OCI-LY3 (cell line): Measurements from ENCODE around the gene TRIM58.

Source experiments
- H2AFZ ChIP-seq: fragments of 200-600, 300-600 bp; shearing (Covaris generic); 2 replicates; pipeline ENCODE4 v1.6.0; 2014; ENCODE audit warnings: antibody characterized with exemption, low read depth, low read length
- H3K27ac ChIP-seq: fragments of 200-600, 300-600 bp; sonication (generic); 2 replicates; pipeline ENCODE4 v1.5.1; 2014; ENCODE audit warnings: mild to moderate bottlenecking, low read length, moderate library complexity, mixed read lengths
- H3K27me3 ChIP-seq: fragments of 200-600, 300-600 bp; sonication (generic); 2 replicates; pipeline ENCODE4 v1.6.1; 2014; ENCODE audit warnings: low read depth, low read length, mixed read lengths
- H3K36me3 ChIP-seq: fragments of 200-600, 300-600 bp; sonication (generic); replicated peaks from 2 replicates; pipeline ENCODE3; 2014; ENCODE audit warnings: low read depth, low read length, mixed read lengths
- H3K4me1 ChIP-seq: fragments of 300-600, 200-600 bp; sonication (generic); 2 replicates; pipeline ENCODE4 v1.6.1; 2014; ENCODE audit warnings: low read length, mixed read lengths
- H3K4me2 ChIP-seq: fragments of 200-600, 300-600 bp; sonication (generic); 2 replicates; pipeline ENCODE4 v1.6.1; 2014; ENCODE audit warnings: low read length, mixed read lengths
- H3K4me3 ChIP-seq: fragments of 300-600, 200-600 bp; sonication (generic); 2 replicates; pipeline ENCODE4 v1.5.1; 2014; ENCODE audit warnings: antibody characterized with exemption, mild to moderate bottlenecking, low read length, moderate library complexity
- H3K79me2 ChIP-seq: fragments of 300-600, 200-600 bp; shearing (Covaris generic); 2 replicates; pipeline ENCODE4 v1.6.1; 2014; ENCODE audit warnings: mild to moderate bottlenecking, low read length, mixed read lengths
- H3K9ac ChIP-seq: fragments of 300-600, 200-600 bp; shearing (Covaris generic); 2 replicates; pipeline ENCODE4 v1.6.0; 2014; ENCODE audit warnings: mild to moderate bottlenecking, low read length, moderate library complexity
- H3K9me3 ChIP-seq: fragments of 200-600, 300-600 bp; shearing (Covaris generic); 2 replicates; pipeline ENCODE4 v1.6.1; 2014; ENCODE audit warnings: low read length, mixed read lengths; ENCODE audit not compliant: insufficient read depth
- H4K20me1 ChIP-seq: fragments of 200-600, 300-600 bp; sonication (generic); 2 replicates; pipeline ENCODE4 v1.6.1; 2016; ENCODE audit warnings: low read length, mixed read lengths; ENCODE audit not compliant: insufficient read depth
- EZH2phosphoT487 ChIP-seq: fragments of 200-600 bp; shearing (Covaris generic); IDR thresholded peaks from 2 replicates; pipeline ENCODE4 v1.6.1; 2018; ENCODE audit warnings: antibody characterized with exemption, mixed run types, low read depth
- TF ChIP-seq, protein P1 (sequence below): fragments of 200-600, 300-600 bp; sonication (generic); IDR thresholded peaks from 2 replicates; pipeline ENCODE4 v1.5.1; 2014; ENCODE audit warnings: antibody characterized with exemption, low read length, low read depth

The TRIM58 gene

DNA sequence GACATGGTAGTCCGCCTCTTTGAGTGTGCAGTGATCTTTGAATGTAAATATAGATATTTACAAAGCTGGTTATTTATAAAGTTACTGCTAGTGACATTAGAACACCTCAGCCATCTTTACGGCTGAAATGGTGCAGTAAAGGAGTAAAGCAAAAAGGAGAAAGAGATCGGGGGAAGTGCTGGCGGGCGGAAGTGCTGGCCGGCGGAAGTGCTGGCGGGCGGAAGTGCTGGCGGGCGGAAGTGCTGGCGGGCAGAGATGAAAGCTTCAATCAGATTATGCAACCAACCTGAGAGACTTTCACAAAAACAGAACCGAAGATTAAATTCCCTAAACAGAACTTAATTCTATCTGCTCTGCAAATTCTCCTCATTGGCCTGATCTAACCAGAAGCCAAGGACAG lies 31.6 kb upstream of the TRIM58 start:
- no peak for TF ChIP-seq EZH2phosphoT487
- TF ChIP-seq, protein P1, sequence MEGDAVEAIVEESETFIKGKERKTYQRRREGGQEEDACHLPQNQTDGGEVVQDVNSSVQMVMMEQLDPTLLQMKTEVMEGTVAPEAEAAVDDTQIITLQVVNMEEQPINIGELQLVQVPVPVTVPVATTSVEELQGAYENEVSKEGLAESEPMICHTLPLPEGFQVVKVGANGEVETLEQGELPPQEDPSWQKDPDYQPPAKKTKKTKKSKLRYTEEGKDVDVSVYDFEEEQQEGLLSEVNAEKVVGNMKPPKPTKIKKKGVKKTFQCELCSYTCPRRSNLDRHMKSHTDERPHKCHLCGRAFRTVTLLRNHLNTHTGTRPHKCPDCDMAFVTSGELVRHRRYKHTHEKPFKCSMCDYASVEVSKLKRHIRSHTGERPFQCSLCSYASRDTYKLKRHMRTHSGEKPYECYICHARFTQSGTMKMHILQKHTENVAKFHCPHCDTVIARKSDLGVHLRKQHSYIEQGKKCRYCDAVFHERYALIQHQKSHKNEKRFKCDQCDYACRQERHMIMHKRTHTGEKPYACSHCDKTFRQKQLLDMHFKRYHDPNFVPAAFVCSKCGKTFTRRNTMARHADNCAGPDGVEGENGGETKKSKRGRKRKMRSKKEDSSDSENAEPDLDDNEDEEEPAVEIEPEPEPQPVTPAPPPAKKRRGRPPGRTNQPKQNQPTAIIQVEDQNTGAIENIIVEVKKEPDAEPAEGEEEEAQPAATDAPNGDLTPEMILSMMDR, result no peak
- Histone ChIP-seq H3K4me2 (no peak overlapping the region), H3K27ac (no peak overlapping the region), H3K27me3 (no peaks in the 10 kb centered on the region), H3K4me1 (no peaks in the 10 kb centered on the region), H2AFZ (no peak overlapping the region), H3K9me3 (no peaks in the 10 kb centered on the region), H3K36me3 (no peaks in the 10 kb centered on the region), H3K79me2 (no peaks in the 10 kb centered on the region), H3K9ac (no peak overlapping the region), H4K20me1 (no peaks in the 10 kb centered on the region), H3K4me3 (no peak overlapping the region)

DNA sequence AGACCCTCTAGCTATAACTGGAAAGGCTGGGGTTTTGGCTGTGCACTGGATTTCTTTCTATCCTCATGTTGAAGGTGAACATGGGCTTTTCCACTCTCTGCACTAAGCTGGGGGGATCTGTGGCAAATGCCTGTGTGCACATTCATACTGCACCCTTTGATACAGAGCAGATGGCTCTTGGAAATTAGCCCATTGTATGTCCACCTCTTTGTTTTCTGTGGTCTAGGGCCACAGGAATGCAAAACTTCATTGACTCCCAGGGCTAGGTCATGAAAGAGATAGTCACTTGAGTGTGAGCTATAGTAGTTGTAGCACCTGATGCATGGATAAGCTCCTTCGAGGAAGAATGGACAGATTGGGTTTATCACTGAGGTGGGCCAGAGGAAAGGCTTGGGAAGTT lies 27.3 kb upstream of the TRIM58 start:
- Histone ChIP-seq H3K27ac (no peak overlapping the region), H3K4me3 (no peak overlapping the region), H3K4me1 (no peaks in the 10 kb centered on the region), H4K20me1 (no peaks in the 10 kb centered on the region), H2AFZ (no peak overlapping the region), H3K79me2 (no peaks in the 10 kb centered on the region), H3K4me2 (no peak overlapping the region), H3K9me3 (no peaks in the 10 kb centered on the region), H3K9ac (no peak overlapping the region), H3K27me3 (no peaks in the 10 kb centered on the region), H3K36me3 (no peaks in the 10 kb centered on the region)
- TF ChIP-seq EZH2phosphoT487, result no peak
- TF ChIP-seq, protein P1, result no peak

DNA sequence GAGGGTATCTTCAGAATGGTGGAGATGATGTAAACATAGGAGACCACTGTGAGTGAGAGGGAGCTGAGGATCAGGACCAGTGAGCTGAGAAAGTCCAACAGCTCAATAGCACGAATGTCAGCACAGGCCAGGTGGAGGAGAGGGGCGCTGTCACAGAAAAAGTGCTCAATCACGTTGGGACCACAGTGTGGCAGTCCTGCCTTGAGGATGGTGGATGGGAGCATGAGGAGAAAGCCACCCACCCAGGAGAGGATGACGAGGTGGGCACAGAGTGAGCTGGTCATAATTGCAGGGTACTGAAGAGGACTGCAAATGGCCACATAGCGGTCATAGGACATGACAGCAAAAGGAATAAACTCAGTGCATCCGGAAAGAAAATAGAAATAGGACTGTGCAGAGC lies 23.4 kb upstream of the TRIM58 start:
- H3K27me3 ChIP-seq, result no peaks in the 10 kb centered on the region
- no peaks in the 10 kb centered on the region for H3K36me3 ChIP-seq
- no peak overlapping the region for H3K9ac ChIP-seq

DNA sequence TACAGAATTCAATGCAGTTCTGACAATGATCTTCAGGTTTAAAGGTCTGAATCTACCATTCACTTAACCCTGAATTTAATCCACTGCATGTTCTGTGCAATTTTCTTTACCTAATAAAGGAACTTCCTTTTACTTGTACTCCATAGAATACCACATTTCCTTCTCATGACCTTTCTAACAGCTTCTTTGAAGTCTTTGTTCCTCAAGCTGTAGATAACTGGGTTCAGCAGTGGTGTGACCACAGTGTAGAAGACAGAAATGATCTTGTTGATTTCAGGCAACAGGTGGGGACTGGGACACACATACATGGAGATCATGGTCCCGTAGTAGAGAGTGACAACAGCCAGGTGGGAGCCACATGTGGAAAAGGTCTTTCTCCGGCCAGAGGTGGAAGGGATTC lies 16.2 kb upstream of the TRIM58 start:
- Histone ChIP-seq H2AFZ (no peak overlapping the region), H3K4me3 (no peak overlapping the region), H3K4me2 (no peak overlapping the region), H3K36me3 (no peaks in the 10 kb centered on the region), H3K9ac (no peak overlapping the region), H3K4me1 (no peaks in the 10 kb centered on the region), H3K79me2 (no peaks in the 10 kb centered on the region), H3K27ac (no peak overlapping the region), H3K9me3 (no peaks in the 10 kb centered on the region), H3K27me3 (peaks cover 8% of the 10 kb centered on the region; the same call in 1 of the 2 replicates), H4K20me1 (no peaks in the 10 kb centered on the region)
- TF ChIP-seq, protein P1, result no peak
- no peak for TF ChIP-seq EZH2phosphoT487

More for the DNA sequence above, 23.4 kb upstream of the TRIM58 start:
- H4K20me1 ChIP-seq, result no peaks in the 10 kb centered on the region
- no peaks in the 10 kb centered on the region for H3K79me2 ChIP-seq
- no peak overlapping the region for H3K4me2 ChIP-seq
- no peak overlapping the region for H2AFZ ChIP-seq
- no peaks in the 10 kb centered on the region for H3K9me3 ChIP-seq
- H3K4me1 ChIP-seq, result no peaks in the 10 kb centered on the region
- H3K27ac ChIP-seq, result no peak overlapping the region
- no peak for TF ChIP-seq EZH2phosphoT487
- TF ChIP-seq, protein P1, result peak; percentile 10; the same call in 1 of the 2 replicates
- H3K4me3 ChIP-seq, result no peak overlapping the region
